GM20000 (cell line): ENCODE data around the gene LDLRAD2.
A peak's percentile ranks its signal among the peaks of the same experiment; 100 is the strongest.

Experiments used
- DNase-seq: peaks from one replicate; pipeline ENCODE4 v3.0.0; 2012; ENCODE audit warnings: low spot score
- CTCF ChIP-seq: IDR thresholded peaks from 2 replicates; pipeline ENCODE4 v1.5.1; 2012; ENCODE audit warnings: mild to moderate bottlenecking, control low read depth; ENCODE audit errors: extremely low read depth, missing control alignments

The LDLRAD2 gene

GRCh38 chr1:21814981-21815582 lies 3.0 kb downstream of the LDLRAD2 start:
- no peak for TF ChIP-seq CTCF
- peak; percentile 16 for DNase-seq

- TF ChIP-seq CTCF: no peak
- peak; percentile 49 for DNase-seq
Measured at GRCh38 chr1:21815724-21816321, 3.8 kb downstream of the LDLRAD2 start.

- peak; percentile 15 for DNase-seq
- TF ChIP-seq CTCF: no peak
Measured at GRCh38 chr1:21816602-21817302, 4.7 kb downstream of the LDLRAD2 start.

- DNase-seq: peak; percentile 89
- TF ChIP-seq CTCF: no peak
Measured at GRCh38 chr1:21818656-21819055, 6.6 kb downstream of the LDLRAD2 start.

- DNase-seq: no peak
- TF ChIP-seq CTCF: no peak
Measured at GRCh38 chr1:21820597-21821232, 8.7 kb downstream of the LDLRAD2 start.

- DNase-seq: no peak
- TF ChIP-seq CTCF: no peak
Measured at GRCh38 chr1:21821385-21822019, 9.4 kb downstream of the LDLRAD2 start.
